SIG-M5 treated with dmso at 0.1 percent for 504 hours (cell line): Measurements from ENCODE around the gene HSP90B1.

Experiments
- DNase-seq: peaks from one replicate; lab custom pipeline; 2025; ENCODE audit not compliant: unreplicated experiment; lab: John Stamatoyannopoulos, UW

Gene HSP90B1

DNA sequence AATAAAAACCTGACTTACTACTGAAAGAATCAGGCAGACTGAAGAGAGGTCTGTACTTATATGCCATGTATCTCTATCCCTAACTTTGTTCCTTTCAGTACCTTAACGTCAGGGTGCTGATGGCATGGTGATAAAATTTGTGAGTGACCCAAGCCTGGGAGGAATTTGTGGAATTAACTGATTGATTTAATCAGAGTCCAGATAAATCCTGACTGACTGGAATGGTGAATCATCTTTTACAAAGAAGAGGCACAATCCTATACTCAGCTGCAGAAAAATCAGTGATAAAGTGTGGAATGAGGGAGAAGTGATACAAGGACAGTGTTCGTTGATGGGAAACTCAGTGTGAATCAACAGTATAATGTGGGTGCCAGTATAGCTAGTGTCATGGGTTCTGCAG lies 39.2 kb downstream of the HSP90B1 start:
- no peak for DNase-seq

DNA sequence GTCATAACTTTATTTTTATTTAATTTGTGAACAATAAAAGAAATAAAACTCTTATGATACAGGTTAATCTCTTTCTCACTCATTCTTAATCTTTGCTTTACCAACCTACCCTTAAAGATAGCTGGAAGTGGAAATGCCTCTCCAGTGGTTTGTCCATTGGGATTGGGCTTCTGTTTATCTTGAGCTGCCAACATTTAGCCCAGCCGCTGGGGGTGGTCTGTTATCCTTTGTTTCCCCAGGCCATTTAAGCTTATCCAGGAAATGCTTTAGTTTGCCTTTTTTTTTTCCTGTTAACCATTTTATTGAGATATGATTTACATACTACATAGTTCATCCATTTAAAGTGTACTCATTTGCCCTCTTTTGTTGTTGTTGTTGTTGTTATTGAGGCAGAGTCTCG lies 43.7 kb downstream of the HSP90B1 start:
- DNase-seq, result no peak

GRCh38 chr12:103975368-103975767 lies 45.2 kb downstream of the HSP90B1 start:
- DNase-seq, result no peak

GRCh38 chr12:103978384-103978982 lies 48.3 kb downstream of the HSP90B1 start:
- no peak for DNase-seq

GRCh38 chr12:103986829-103987228 lies 56.6 kb downstream of the HSP90B1 start:
- no peak for DNase-seq

DNA sequence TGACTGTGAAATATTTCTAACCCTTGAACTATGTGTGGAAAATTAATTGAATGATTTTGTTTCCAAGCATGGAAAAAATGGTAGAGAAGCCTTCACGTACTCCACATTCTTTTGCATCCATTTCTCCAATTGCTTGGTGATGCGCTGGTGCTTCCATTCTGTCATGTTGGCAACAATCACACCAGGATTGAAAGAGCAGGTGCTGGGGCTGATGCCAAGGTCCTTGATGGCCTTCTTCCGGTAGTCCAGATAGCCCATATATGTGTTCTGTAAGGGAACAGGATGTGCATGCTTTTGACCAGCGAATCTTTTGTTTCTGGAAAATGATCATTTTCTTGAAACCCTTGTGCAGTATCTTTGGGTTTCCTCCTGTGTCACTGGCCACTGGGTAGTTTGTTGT lies 64.0 kb downstream of the HSP90B1 start:
- DNase-seq, result no peak

GRCh38 chr12:103996595-103996994 lies 66.4 kb downstream of the HSP90B1 start:
- no peak for DNase-seq

DNA sequence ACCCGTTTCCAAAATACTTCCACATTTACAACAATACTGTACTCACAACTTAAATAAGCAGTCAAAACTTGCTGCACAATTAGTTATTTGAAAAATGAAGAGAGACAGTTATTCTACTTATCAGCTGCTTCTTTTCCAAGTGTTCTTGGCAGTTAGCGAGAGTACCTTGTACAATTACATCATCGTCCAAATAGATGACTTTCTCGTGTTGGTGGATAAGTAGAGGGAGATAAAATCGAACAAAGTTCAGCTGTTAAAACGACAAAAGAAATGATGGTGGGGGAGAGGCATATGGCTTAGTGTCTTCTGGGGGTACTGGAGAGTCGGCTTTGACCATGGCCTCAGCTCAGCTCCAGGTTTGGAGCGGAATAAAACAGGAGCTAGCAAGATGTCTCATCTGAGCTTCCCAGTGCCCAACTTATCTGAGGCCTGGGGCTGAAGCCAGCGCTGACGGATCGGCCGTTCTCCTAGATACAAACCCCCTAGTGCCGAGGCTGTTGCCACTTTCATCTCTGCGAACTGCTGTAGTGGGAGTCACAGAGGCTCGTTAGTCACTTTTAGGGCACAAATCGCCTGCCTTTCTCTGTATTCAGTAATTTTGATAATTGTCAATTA lies 67.2 kb downstream of the HSP90B1 start:
- no peak for DNase-seq
